Embryonic facial prominence (tissue), 1 donor: ENCODE data around the gene PHACTR3.
"Not testable (repeated sequence)": the region's sequence is repeated elsewhere in the genome, so short reads cannot be mapped to it uniquely, and the experiment has no call there.

Source experiments
- DNase-seq: peaks from one replicate; pipeline ENCODE4 v3.0.0-alpha.2; 2016; ENCODE audit errors: extremely low spot score

The PHACTR3 gene

DNA sequence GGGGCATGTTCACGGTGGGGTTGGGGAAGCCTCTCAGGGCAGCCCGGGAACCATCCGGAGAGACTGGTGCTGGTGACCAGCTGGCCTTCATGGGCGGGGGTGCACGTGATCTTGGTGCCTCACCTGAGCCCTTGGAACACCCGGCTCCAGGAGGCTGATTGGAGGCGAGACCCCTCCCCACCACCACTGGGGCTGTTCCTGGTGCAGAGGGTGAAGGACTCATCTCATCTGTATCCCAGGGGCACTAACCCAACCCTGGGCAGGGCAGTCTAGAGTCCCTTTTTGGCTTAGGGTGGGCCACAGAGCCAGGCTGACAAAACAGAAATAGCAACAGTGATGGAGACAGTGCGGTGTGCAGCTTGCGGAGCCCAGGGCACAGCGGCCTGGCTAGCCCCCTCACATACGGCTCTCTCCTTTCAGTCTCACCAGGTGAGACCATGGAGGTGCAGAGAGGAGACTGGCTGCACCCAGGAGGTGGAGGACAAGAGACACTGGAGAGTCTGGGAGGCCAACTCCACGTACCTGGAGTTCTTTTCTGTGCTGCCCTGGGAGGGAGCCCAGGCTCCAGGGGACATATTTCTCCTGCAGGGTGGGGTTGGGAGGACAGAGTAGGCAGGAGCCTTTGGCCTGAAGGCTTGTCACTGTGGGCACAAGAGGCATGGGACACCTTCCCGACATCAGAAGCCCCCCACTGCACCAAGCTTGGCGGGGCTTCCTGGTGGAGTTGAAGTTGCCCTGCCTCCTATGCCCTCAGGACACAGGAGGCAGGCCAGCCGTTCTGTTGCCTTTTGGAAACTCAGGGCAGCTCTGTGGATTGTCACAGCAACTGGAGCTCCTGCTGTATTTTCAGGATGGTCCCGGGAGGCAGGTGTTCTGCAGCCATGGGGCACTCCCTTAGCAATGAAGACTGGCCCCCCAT, 223.1 kb downstream of the PHACTR3 start:
- no peak for DNase-seq

DNA sequence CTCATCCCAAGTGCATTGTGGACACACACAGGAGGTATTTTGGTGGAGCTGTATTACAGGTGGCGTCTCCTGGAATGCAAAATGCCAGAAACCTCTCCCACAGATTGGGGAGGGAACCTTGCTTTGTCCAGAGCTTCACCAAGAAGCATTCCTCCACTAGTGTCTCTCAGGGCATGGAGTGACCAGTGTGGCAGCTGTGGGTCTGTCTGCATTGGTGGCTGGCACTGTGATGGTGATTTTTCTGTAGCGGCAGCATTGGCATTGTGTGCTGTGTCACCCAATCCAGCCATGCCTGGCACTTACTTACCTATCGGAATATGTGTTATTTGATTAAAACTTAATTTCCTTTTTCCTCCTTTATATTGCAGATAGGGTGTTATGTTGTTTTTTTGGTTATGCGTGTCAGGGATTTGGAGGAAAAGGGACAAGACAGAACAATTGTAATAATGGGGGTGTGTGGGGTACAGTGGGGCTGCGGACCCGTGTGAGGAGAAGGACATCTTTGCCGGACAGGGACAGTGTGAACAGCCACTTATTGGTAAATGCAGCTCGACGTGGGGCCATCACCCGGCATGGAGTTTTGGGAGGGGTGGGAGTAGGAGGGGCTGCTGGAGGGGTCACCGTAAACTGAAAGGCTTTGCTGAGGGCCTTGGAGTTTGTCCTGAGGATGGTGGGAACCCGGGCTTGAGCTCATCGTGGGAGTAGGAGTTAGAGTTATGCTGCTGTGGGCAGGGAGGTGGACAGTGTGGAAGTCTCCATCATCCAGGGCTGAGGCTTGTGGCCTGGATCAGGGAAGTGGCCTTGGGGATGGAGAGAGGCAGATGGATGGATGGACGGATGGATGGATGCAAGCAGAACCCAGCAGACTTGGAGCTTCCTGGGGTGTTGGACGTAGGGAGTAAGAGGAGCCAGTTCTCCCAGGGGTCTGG, 224.0 kb downstream of the PHACTR3 start:
- no peak for DNase-seq

DNA sequence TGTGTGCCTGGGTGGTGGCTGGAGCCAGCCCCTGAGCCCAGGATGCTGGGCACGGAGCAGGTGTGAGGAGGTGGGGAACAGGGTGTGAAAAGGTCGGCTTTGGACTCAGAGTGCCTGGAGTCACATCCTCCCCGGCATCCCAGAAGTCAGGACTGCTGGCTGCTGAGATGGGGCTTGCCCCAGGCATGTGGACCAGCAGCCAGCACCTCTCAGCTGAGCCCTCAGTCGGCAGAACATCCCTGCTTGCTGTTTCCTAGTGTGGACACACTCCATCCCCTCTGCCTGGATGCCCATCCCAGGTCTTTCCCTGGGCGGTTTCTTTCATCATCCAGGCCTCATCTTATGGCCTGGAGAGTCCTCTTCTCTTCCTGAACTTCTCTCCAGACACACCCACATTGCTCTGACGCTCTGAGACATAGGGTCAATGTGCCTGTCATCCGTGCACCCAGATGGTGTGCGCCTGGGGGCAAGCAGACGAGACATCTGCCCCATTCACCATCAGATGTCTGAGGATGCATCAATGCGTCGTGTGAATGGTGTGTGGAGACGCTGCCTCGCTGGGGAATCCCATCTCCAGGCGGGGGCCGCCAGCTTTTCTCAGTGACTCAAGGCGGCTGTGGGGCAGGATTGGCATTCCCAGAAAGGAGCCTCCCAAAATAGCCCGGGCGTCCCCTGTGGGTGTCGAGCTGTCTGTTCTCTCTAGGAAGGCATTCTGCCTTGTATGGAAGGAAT, 224.9 kb downstream of the PHACTR3 start:
- DNase-seq = no peak

DNA sequence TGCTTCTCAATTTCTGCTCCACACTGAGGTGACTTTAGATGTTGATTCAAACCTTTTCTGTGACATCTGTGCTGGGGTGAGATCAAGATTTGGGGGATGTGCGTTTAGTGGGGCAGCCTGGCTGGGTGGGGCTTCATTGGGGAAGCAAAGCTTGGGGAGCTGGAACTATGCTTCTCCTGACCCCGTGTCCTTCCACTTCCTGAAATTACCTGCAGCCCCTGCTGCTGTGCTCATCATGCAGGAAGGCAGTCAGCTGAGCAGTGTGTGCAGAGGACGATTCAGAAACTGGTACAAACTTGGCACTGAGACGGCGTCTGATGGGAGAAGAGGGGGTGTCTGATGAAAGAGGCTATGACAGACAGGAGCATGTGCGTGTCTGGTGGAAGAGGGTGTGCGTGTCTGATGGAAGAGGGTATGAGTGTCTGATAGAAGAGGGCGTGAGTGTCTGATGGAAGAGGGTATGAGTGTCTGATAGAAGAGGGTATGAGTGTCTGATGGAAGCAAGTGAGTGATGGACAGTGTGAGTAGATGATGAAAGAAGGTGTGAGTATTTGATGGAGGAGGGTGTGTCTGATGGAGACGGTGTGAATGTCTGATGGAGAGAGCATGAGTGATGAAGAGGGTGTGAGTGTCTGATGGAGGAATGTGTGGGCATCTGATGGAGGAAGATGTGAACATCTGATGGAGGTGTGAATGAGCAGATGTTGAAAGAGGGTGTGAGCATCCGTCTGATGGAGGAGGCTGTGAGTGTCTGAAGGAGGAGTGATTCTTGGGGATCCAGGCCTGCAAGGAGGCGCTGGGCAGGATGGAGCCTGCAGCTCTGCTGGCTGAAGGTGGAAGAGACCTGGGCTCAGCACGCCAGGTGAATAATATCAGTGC, 225.7 kb downstream of the PHACTR3 start:
- no peak for DNase-seq

DNA sequence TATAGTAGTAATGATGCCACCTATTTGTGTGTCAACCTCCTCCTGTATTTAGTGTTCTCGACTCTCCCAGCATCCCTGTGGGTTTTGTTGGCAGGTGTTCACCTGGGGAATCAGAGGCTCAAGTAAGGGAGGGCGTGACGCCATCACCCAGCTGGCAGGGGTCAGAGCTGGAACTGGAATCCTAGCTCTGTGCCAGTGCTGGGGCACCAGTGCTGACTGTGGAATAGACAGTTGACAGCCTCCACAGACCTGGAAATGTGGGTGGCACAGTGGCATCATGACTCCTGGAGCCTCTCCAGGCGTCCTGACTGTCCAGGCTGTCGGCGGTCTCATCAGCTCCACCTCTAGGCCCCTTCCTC, 226.3 kb downstream of the PHACTR3 start:
- no peak for DNase-seq

DNA sequence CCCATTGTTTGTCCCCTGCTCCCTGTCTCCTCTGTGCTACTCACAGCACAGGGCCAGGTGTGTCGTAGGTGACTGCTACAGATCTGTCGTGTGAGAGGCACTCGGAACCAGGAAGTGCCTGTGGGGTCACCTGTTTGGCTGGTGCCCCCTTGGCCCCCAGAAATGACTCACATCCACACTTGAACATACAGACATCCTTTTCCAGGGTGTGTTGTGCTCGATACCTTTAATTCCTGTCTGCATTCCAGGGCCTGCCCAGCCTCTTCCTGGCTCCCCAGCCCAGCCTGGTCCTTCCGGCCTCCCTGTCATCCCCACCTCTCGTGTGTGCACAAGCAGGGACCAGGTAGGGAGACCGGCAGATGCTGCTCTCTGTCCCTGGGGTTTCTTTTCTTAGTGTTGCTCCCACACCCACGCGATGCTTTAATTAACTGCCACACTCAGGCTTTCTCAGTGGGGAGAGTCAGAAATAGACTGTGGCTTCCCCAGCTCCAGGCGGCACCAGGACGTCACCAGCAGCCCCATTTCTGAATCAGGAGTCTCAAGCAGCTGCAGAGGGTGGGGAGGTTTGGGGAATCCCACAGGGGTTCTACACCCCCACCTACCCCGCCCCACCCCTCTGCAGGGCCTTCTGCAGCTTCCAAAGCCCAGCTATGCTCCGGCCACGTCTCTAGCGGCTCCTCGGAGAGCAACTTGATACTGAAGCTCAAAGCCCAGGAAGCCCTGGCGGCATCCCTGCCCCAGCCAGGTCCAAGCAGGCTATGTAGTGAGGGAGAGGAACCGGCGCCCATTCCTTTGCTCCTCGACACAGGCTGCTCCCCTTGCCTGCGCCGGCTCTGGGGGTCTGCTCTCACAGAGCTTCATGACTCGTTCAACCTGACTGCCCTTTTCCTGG, 226.9 kb downstream of the PHACTR3 start:
- no peak for DNase-seq

DNA sequence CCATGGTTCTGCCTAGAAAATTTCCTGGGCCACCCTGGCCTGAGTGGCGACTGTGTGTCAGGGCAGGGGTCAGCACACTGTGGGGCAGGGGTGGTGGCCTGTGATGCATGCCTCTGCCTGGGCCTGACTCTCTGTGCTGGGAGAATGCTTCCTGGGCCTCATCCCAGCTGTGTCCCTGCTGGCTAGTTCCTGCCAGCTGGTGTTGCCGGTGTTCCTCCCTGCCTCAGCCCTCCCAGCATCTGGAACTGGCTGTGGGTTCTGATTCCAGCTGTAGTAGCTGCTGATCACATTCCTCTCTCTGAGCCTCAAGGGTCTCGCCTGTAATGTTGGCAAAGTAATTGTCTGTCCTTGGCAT, 227.6 kb downstream of the PHACTR3 start:
- no peak for DNase-seq

DNA sequence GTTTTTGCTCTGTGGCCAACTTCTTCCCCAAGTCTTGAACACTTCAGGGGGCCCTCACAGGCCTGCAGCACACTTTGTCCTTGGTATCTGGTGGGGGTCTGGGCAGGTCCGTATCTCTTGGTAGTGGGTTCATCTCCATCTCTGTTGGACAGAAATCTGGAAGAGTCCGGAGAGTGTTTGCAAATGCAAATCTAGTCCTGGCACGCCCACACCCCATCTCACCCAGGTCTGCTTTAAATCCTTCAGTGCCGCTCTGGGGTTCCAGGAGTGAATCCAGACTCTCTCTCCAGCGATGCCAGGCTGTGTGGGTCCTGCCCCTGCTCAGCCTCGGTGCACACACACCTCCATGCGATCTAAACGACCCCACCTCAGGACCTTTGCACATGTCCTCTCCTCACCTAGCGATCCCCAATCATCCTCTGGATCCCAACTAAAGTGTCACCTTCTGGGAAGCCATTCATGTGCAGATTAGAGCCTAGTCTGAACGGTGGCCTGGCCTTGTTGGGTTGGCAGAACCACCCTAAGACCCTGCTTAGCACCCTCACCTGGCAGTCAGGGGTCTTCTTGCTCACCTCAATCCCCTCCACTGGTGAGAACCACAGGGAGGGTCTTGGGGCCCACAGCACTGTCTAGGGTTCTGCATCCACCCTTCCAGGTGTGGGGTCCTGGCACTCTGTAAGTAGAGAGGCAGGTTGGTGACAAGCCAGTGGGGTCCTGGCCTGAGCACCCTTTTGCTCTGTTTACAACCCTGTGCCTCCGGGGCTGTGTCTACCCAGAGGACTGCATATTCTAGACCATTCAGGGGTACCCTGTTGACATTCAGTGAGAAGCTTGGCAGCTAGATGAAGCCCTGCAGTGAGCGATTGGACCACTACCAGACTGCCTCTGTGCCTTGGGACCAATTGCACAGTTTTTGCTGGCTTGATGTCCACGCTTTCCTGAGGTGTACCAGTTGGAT, 228.3 kb downstream of the PHACTR3 start:
- no peak for DNase-seq

DNA sequence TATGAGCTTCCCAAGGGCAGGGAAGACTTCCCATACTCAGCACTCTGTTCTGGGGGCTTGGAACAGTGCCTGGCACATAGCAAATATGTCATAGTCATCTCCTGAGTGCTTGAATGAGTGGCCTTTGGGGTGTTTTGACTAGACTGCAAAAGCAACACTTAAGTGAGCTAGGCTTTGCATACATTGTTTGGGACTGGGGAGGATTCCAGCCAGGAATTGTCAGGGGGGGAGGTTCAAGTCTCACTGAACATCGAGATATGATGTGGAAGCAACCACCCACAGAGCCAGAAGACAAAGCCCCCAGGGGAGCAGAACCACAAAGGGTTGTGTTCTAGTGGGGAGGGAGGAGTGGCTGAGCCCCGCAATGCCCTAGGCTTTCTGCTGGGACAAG, 230.7 kb downstream of the PHACTR3 start:
- no peak for DNase-seq

DNA sequence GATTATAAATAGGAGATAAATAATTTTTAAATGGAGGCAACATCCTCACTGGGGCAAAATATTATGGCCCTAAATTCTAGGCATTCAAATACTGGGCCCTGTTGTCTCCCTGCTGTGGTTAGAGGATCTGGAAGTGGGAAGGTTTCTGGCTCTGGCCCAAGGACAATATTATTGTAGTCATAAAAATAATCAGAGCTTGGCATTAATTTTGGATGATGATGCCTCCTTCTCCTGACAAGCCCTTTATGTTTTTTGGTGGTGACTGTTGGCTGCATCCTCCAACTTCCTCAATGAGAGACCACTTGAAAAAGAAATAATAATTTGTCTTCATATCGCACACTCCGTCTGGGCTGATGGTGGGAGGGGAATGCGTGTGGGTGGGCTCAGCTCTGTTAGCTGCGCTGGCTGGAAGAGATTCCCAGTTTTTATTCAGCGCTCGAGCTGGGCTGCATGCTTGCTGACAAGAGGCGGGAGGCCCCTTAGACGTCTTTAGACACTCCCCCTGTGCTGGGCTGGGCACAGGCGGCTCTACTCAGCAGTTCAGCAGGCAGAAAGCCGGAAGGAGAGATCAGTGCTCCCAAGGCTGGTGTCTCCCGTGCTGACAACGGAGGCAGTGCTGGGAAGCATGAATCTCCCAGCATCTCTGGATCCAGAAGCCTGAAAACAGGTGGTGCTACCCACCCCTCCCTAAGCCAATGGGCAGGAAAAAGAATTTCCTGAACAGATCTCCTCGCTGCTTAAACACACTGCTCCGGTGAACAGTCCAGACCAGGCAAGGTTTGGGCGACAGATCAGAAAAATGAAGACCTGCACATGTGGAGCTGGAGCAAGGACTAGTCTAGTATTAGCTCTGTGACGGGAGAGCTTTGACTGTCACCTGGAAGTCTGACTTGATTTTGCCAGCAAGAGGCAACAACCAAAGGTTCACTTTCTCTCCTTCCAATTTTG, 231.4 kb downstream of the PHACTR3 start:
- DNase-seq = peak; percentile 64

DNA sequence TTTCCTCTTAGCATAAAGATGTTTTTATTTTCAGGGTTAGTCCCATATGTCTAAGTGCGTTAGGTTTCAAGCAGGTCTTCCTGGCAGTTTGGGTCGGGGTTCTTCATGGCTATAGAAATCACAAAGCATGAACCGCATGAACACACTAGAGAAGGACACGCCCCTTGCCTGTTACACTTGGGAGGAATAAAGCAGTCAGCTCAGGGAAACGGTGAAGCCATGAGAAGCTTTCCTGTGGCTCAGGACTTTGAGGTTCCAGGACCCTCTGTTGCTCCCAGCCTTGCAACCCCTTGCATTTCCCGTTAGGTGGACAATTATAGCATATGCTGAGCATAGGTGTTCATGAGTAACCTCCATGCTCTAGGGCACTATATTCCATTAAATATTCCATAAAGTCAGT, 232.4 kb downstream of the PHACTR3 start:
- DNase-seq = no peak

DNA sequence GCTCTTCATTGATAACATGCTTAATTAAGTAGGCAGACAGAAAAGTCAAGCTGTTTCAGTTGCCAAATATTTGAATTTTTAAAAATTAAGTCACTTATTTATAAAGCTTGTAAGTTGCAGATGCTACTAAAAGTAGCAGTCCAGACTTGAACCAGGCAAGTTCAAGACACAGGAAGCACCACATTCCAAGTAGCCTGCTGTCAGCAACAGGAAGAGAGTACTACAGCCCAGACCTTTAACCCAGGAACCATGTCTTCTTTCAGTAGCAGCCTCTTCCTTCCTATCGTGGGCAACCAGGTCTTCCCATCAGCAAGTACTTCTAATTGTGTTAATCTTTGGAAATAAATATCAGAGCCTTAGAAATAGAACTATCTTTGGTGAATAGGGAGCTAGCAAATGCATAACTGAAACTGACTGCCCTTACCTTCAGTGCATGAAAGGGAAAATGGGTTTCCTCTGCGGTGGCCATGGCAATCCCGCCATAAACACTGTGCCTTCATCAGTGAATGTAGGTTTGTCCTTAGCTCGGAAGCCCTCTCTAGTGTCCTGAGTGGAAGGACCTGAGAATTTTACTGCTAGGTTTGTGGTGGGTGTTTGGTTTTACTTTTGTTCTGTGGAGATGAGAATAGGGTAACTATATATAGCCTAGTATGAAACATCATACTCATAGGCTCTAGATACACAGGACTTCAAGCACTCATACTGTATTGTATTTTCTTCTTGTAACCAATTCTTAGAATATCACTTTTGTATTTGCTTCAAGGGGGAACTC, 233.5 kb downstream of the PHACTR3 start:
- no peak for DNase-seq

DNA sequence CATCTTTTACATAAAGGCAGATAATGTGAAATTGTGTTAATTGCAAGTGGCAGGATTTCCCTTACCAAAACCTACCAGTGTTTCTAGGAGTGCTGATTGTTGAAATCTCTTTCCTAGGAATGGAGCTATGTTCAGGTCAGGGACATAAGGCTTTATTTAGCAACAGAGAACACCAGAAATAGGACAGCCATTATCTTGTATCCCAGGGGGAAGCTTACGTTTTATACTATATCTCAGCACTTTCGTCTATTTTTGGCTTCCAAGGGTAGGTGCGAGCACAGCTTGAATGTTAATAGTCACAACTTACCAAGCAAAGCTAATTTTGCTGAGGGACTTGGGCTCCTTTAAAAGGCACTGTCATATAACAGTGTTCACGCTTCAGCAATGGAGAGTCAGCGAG, 235.1 kb downstream of the PHACTR3 start:
- DNase-seq = no peak

DNA sequence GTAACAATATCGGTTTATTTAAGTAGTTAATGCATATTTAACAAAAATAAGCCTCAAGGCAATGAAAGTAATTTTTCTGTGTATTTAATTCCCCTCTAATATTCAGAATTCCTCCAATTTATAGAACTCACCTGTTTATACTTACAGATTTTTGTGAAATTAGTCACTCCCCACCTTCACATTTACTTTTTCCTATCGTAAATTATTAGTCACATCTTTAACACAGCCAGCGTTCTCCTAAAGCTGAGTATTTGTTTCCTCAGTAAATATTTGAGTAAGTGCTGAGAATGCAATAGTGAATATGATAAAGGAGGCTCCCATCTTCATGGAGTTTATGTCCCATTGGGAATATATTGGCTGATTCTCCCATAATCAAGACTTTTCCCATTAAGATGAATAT, 241.1 kb downstream of the PHACTR3 start:
- no peak for DNase-seq

DNA sequence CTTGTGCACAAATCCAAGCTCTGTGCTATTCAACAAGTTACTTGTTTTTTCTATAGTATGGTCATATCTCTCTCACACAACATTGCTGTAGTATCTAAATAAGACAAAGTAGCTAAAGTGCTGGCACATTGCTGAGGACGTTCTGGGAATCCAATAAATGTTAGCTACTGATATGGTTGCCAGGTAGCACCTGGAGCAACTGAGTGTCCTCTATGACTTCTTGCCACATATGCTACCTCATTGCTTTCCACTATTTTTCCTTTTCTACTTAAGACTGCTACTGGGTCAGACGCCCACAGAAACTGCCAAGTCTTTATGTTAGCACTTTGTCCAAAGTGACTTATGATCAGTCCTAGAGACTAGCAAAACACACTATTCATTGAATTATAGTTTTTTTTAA, 243.8 kb downstream of the PHACTR3 start:
- no peak for DNase-seq

DNA sequence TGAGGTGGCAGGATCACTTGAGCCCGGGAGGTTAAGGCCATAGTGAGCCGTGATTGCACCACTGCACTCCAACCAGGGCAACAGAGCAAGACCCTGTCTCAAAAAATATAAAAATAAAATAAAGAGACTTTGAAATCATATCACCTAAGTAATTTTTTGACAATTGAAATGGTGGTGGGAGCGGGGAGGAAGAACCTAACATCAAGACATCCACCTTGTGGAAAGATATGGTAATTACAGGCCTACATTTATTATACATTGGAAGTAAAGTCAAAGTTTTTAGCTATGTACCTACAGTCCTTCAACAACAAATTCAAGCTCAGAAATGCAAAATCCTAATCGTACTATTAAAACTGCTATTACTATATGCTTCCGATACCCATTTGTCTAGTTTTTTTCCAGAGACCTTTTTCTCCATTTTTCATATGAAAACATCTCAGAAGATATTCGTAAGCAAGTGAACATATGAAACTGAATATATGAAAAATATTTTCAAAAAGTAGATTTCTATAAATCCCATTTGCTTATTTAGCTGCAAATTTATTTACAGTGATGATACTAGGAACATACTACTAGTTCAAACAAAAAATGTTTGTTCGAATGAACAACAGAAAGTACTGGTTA, 245.8 kb downstream of the PHACTR3 start:
- DNase-seq = no peak

DNA sequence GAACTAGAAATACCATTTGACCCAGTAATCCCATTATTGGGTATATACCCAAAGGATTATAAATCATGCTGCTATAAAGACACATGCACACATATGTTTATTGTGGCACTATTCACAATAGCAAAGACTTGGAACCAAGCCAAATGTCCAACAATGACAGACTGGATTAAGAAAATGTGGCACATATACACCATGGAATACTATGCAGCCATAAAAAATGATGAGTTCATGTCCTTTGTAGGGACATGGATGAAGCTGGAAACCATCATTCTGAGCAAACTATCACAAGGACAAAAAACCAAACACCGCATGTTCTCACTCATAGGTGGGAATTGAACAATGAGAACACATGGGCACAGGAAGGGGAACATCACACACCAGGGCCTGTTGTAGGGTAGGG, 252.2 kb downstream of the PHACTR3 start:
- not testable (repeated sequence) for DNase-seq
